H54 (cell line): ENCODE measurements around the gene ACAD9.
"Not testable (repeated sequence)": the region's sequence is repeated elsewhere in the genome, so short reads cannot be mapped to it uniquely, and the experiment has no call there.

ENCODE experiments used
- DNase-seq: peaks from one replicate; pipeline ENCODE4 v3.0.0; 2011; ENCODE audit warnings: low spot score, mixed read lengths; ENCODE audit not compliant: insufficient read length
- FAIRE-seq: peaks from 3 replicates; lab custom pipeline; 2011; peaks lifted over from hg19 to GRCh38; lab: Jason Lieb, UNC
- POLR2A ChIP-seq: IDR thresholded peaks from 2 replicates; pipeline ENCODE4 v1.6.1; 2011; ENCODE audit warnings: low read depth, mild to moderate bottlenecking, low read length

ACAD9 gene

DNA sequence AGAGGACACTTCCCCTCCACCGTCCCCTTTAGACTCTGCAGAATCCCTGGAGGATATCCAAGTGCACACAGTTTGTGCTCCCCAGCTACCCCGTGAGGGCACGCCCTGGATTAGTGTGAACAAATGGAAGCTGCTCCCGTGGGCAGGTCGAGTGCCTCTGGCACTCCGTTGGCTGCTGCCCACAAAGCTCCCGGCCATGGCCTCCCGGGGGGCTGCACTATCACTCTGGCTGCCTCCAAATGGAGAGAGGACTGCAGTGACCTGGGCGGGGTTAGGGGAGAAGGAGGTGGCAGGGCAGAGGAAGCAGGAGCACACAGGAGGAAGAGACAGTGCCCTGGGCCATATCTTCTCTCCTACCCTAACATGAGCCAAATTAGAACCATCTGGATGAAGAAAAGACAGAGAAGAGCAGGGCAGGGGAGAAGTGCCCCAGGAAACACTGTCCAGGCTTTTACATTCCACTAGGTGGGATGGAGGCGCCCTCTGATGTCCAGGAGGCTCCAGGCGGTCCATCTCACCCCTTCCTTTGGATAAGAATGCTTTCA, 29.4 kb upstream of the ACAD9 start:
- TF ChIP-seq POLR2A = no peak
- no peak for DNase-seq
- no peak for FAIRE-seq

DNA sequence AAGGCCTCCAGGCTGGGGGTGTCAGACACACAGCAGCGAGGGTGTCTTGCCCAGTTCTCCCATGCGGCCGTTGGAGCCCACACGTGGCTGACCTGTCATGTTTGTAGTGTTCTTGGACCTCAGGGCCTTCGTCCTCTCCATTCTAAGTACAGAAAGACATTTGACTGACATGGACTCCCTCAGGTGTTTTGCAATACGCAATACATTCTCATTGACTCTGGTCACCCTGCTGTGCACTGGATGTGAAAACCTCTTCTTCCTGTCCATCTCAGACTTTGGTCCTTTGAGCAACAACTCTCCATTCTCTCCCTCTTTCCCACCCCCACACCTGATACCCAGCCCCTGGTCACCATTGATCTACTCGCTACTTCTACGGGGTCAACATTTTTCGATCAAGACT, 28.9 kb upstream of the ACAD9 start:
- no peak for FAIRE-seq
- no peak for DNase-seq
- TF ChIP-seq POLR2A = no peak

DNA sequence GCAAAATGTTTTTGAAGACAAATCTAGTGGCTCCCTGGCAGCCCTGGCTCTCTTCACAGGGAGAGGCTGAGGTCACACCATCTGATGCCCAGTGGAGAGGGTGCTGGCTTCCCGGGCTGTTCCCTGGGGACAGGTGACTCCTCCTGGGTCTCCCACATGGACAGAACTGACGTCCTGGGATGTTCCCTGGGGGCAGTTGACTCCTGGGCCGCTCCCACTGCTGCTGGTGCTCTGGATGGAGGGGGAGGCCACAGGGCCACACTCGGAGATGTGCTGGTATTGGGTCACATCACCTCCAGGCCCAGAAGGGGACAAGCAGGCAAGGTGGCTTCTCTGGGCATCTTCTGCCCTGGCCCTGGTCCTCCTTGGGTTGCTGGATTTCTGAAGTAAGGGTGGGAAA, 27.8 kb upstream of the ACAD9 start:
- no peak for TF ChIP-seq POLR2A
- FAIRE-seq = no peak
- DNase-seq = no peak

DNA sequence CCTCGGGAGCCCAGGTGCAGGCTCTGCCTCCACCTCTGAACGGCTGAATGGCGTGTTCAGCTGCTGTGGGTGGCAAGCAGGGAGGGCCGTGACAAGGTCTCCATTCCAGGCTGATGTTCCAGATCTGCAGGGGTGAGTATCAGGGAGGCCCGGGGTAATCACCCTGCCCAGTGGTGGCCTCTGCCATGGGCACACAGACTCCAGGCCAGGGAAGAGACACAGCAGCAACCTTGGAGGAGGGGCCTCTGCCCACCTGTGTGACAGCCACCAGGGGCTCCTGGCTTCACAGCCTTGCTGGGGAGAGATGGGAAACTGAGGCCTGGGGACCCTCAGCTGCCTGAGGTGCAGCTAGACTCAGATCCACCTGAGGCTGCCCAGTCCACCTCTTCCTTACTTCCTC, 25.6 kb upstream of the ACAD9 start:
- DNase-seq (no peak), FAIRE-seq (no peak)
- no peak for TF ChIP-seq POLR2A

DNA sequence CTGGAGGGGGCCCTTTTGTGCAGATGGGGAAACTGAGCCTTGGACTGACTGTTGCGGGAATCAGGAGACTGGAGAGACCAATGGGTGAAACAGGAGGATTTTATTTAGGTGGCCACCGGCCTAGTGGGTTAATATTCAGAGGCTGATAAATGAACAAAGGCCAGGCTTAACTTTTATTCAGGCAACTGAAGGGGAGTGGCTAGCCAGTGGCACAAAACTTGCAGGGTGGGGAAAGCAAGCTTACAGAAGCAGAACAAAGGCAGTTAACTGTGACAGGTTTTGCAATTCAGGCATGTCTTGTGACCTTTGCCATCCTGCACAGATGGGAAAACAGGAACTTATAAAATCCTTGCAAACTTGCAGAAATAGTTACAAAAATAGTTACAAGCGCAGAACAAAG, 24.9 kb upstream of the ACAD9 start:
- TF ChIP-seq POLR2A = no peak
- DNase-seq (no peak), FAIRE-seq (no peak)

DNA sequence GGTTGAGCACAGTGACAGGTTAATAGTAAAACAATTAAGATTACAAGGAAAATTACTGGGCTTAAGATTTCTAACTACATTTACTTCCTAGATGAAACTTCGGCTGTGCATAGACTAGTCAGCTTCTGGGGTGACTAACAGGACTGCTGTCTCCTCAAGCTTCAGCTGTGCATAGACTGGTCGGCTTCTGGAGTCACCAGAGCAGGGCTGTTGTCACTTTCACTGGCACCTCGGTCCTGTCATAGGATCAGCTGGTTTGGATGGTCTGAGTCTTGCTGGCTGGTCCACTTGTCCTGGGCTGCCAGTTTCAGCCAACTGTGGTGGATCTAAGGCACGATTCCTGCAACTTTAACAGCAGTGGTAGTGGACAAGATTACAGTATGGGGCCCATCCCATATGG, 23.9 kb upstream of the ACAD9 start:
- no peak for DNase-seq
- no peak for FAIRE-seq
- TF ChIP-seq POLR2A = no peak

DNA sequence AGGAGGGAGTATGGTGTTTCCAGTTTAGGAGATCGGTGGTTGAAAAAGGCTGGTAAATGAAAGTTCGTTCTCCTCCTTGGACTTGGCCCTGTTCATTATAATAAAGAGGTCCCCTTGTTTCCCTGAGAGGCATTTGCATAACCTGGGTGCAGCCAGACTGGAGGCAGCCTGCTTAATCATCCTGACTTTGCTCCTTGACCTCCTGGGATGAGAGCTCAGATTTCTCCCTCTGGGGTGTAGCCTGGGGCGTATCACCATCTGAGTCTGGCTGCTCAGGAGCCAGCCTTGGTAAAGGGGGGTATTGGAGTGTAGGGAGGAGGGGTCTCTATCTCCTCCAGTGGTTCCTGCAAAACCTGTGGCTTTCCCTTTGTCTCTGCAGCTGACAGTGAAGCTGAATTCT, 21.3 kb upstream of the ACAD9 start:
- no peak for TF ChIP-seq POLR2A
- DNase-seq = no peak
- no peak for FAIRE-seq

DNA sequence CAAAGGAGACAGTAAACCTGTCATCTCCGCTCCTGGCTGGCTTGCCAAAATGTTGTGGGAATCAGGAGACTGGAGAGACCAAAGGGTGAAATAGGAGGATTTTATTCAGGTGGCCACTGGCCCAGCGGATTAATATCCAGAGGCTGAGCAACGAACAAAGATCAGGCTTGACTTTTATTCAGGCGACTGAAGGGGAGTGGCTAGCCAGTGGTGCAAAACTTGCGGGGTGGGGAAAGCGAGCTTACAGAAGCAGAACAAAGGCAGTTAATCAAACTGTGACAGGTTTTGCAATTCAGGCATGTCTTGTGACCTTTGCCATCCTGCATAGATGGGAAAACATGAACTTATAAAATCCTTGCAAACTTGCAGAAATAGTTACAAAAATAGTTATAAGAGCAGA, 19.8 kb upstream of the ACAD9 start:
- FAIRE-seq (no peak), DNase-seq (no peak)
- no peak for TF ChIP-seq POLR2A

DNA sequence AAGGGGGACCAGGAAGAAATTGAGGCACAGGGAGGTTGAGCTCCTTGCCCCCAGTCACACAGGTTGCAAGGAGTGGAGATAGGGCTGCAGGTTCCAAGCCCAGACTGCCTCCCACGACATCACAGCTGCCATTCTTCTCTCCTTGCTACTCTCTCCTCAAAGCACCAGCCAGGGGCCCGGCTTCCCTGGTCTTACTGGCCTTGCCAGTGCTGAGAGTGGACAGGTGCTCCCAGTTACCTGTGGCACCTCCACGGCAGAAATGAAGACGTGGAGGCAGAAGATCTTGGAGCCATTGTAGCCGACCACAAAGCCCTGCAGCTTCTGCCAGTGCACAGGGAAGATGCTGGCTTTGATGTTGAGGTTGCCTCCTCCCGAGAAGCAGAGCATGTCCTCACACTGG, 17.9 kb upstream of the ACAD9 start:
- TF ChIP-seq POLR2A = no peak
- FAIRE-seq = no peak
- DNase-seq = no peak

DNA sequence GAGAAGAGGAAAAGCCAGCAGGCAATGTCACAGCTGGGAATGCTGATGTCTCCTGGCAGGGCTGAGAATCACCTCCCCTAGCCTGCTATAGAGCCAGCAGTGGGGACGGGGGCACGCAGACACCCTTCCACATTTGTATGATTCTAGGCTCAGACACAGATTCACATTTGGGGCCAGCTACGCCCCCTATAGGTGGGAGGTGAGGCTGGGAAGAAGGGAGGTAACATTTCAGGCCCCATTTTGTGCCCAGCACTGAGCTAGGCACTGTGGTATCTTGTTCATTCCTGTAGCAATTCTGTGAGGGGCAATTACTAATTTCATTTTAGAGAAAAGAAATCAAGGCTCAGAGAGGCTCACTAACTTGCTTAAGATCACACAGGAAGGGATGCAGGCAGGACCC, 15.9 kb upstream of the ACAD9 start:
- no peak for DNase-seq
- TF ChIP-seq POLR2A = no peak
- no peak for FAIRE-seq

DNA sequence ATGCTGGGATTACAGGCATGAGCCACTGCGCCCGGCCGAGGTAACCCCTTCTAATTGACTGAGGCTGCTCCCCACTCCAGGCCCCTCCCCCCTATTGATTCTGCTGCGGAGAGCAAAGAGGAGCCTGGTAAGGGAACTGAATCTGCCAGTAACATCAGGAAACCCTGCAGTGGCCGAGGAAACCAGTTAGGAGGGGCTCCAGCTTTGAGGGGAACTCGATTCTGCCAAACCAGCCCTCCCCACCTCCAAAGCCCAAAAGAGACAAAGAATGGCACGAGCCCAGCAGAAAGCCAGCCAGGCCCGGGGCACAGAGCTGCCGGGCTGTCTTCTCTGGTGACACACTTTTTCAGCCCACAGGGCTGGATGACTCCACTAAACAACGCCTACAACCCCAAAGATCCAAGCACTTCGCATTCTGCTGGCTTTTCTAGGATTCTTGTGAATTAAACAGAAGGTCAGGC, 15.0 kb upstream of the ACAD9 start:
- TF ChIP-seq POLR2A = no peak
- no peak for FAIRE-seq
- no peak for DNase-seq

DNA sequence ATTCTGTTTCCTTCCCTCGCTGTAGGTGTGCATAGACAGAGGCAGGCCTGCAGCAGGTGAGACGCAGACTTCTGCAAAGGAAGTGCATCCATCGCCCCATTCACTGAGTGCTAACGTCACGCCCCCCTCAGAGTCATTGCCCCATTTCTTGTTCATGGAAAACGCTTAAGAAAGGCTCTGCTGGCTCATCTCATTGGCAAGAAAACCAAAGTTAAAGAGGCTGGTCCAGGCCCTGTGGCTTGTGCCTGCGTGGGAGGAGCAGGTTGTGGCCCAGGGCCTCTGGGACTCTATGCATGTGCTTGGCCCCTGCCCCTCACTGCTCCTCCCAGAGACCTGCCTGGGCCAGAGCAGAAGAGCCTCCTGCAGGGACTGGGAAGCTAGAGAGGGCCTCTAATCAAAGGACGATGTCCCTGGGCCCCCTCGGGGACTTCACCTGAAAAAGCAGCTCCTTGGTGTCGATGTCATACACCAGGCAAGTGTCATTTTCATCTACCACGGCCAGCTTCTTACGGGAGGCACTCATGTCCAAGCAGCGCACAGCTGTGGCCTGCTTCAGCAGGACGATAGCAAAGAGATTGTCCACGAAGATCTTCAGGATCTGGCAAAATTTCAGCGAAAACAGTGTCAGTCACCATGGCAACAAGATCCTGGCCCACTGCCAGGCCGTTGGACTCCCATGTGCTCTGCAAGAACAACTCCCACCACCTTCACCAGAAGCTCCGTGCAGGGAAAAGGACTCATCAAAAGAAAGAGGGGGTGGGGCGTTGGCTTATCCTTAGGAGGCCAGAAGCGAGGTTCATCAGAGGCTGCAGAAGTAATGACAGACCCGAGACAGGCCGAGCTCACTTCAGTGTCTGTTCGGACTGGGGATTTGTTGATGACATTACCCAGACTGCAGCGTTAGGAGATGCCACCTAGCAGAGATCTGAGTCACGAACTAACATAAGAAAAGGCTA, 14.3 kb upstream of the ACAD9 start:
- not testable (repeated sequence) for FAIRE-seq, DNase-seq

DNA sequence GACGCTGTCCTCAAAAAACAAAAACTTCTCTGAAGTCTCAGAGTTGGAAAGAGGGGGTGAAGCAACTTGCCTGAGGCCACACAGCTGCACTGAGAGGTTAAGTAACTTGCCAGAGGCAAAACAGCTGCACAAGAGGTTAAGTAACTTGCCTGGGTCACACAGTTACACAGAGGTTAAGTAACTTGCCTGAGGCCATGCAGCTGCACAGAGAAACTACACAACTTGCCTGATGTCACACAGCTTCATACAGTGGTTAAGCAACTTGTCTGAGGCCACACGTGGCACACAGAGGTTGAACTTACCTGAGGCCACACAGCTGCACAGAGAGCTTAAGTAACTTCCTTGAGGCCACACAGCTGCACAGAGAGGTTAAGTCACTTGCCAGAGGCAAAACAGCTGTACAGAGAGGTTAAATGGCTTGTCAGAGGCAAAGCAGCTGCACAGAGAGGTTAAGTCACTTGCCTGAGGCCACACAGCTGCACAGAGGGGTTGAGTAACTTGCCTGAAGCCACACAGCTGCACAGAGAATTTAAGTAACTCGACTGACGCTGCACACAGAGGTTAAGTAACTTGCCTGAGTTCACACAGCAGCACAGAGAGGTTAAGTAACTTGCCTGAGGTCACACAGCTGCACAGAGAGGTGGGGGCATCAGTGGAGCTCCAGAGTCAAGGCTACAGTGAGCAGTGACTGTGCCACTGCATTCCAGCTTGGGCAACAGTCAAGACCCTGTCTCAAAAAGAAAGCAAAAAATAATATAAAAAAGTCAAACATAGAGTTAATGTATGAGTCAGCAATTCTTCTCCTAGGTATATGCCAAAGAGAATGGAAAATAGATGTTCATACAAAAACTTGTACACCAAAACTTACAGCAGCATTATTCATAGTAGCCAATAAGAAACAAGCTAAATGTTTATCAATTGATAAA, 12.0 kb upstream of the ACAD9 start:
- TF ChIP-seq POLR2A = no peak
- no peak for FAIRE-seq
- no peak for DNase-seq

DNA sequence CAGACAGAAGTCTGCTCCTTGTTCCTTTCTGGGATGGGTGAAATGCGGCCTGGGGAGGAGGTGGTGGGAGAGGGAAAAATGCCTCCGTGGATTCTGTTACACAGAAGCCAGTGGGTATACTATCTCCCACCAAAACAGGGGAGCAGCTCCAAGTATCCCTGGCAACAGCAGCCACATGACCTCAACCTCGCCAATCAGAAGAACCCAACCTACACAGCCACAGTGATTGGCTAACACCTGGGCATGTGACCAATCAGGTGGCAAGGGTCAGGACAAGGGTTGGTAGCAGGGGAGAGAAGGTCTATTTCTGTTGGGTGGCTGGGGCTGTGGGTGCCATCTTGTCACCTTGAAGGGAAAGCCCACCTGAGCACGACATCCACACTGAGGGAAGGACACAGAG, 9.1 kb upstream of the ACAD9 start:
- DNase-seq (no peak), FAIRE-seq (no peak)

DNA sequence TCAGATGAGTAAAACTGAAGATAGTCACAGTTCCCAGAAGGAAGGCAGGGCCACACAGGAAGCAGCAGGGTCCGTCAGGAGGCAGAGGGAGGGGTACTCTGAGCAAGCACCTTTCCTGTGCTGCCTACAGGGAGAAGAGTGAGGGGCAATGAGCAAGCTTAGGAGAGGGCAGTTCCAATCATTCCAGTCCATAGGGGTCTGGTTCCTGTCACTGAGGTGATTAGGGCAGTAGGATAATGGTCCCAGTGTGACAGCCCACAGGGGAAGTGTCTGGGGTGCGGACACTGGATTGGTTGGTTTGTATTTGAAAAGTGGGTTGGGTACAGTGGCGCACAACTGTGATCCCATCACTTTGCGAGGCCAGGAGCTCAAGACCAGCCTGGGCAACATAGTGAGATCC, 7.1 kb upstream of the ACAD9 start:
- TF ChIP-seq POLR2A = no peak
- no peak for FAIRE-seq
- DNase-seq = no peak

More for the DNA sequence above, 9.1 kb upstream of the ACAD9 start:
- no peak for TF ChIP-seq POLR2A
